PFSK-1 (cell line): Measurements from ENCODE around the gene FSHR.

Experiments used
- FOXP2 ChIP-seq: optimal IDR thresholded peaks from 2 replicates; pipeline ENCODE3; 2011; ENCODE audit warnings: borderline replicate concordance, control low read depth, inconsistent platforms; ENCODE audit not compliant: insufficient read depth; ENCODE audit errors: extremely low read length, extremely low read depth
- POLR2AphosphoS5 ChIP-seq: IDR thresholded peaks from 2 replicates; pipeline ENCODE4 v1.6.1; 2012; ENCODE audit warnings: low read depth, mild to moderate bottlenecking, control low read depth, low read length, moderate library complexity
- SIN3A ChIP-seq: IDR thresholded peaks from 2 replicates; pipeline ENCODE4 v1.6.1; 2012; ENCODE audit warnings: mild to moderate bottlenecking, low read length, moderate library complexity, borderline replicate concordance; ENCODE audit not compliant: insufficient read depth
- TAF1 ChIP-seq: IDR thresholded peaks from 2 replicates; pipeline ENCODE4 v1.6.1; 2012; ENCODE audit warnings: low read length, control low read depth, borderline replicate concordance; ENCODE audit not compliant: insufficient read depth
- TF ChIP-seq, protein P1 (sequence below), 2 experiments: IDR thresholded peaks; 2 replicates each; pipeline versions ENCODE4 v1.6.1 to v1.8.0; 2011 to 2012; ENCODE audit warnings: low read depth in 2 of 2, low read length in 2 of 2, control low read depth in 1 of 2, inconsistent platforms in 1 of 2, mild to moderate bottlenecking in 1 of 2, moderate library complexity in 1 of 2; ENCODE audit not compliant: insufficient read depth in 1 of 2

The FSHR gene

DNA sequence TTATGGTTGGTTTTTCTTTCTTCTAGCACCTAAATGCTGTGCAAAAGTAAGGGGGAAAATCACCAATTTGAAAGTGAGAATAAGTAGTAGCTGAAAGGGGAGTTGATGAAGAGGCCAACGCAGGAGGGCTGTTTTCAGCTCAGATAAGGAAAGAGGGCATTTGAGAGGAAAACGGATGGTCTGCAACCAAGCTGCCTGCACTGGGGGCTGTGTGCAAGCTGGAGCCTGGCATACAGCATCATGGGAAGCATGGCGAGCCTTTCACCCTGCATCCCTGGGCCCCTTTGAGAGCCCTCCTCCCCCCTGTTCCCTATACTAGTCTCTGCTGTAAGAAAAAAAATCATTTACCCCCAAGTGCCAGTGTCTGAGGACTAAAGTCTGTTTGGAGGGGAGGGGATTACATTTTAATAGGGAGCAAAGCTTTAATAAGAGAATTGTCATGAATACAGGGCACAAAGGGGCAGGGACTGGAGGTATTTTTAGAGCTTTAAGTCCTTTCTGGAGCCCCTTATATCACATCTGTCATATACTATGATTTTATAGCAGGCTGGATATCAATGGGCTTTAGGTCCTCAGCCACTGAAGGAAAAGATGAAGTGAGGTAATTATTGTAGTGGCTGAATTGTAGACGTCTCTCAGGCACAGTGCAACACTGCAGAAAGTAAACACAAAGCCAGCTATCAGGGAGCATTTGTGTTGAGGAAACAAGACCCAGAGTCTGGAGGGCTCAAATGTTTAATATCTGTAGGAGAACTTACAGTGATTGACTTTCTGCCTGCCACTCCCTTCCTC lies 120.7 kb downstream of the FSHR start:
- TF ChIP-seq POLR2AphosphoS5 (no peak), SIN3A (no peak), TAF1 (no peak), FOXP2 (no peak)
- TF ChIP-seq, protein P1, sequence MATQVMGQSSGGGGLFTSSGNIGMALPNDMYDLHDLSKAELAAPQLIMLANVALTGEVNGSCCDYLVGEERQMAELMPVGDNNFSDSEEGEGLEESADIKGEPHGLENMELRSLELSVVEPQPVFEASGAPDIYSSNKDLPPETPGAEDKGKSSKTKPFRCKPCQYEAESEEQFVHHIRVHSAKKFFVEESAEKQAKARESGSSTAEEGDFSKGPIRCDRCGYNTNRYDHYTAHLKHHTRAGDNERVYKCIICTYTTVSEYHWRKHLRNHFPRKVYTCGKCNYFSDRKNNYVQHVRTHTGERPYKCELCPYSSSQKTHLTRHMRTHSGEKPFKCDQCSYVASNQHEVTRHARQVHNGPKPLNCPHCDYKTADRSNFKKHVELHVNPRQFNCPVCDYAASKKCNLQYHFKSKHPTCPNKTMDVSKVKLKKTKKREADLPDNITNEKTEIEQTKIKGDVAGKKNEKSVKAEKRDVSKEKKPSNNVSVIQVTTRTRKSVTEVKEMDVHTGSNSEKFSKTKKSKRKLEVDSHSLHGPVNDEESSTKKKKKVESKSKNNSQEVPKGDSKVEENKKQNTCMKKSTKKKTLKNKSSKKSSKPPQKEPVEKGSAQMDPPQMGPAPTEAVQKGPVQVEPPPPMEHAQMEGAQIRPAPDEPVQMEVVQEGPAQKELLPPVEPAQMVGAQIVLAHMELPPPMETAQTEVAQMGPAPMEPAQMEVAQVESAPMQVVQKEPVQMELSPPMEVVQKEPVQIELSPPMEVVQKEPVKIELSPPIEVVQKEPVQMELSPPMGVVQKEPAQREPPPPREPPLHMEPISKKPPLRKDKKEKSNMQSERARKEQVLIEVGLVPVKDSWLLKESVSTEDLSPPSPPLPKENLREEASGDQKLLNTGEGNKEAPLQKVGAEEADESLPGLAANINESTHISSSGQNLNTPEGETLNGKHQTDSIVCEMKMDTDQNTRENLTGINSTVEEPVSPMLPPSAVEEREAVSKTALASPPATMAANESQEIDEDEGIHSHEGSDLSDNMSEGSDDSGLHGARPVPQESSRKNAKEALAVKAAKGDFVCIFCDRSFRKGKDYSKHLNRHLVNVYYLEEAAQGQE (IDR thresholded peaks at IDR 0.05; ENCODE audit: insufficient read depth in 1 of 2, low read depth in 2 of 2, low read length in 2 of 2) = no peak

DNA sequence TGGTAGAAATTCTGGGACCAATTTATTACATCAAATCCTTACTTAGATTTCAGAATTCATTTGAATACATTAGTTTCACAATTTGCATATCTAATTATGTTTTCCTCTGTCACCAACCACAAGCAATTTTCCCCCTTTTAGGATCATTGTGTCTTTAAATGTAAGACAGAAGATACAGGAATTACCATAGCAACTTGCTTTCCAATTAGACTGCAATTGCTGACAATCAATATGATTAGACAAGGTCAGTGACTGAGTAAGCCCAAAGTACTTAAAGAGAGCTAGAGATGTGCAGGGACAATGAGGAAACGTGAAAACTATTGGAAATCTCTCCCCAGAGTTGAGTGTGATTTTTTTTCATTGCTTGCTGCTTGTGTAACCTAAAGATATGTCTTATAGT lies 121.4 kb downstream of the FSHR start:
- TF ChIP-seq SIN3A = no peak
- TF ChIP-seq TAF1 = no peak
- TF ChIP-seq, protein P1 (IDR thresholded peaks at IDR 0.05; ENCODE audit: insufficient read depth in 1 of 2, low read depth in 2 of 2, low read length in 2 of 2) = no peak
- TF ChIP-seq POLR2AphosphoS5 = no peak
- no peak for TF ChIP-seq FOXP2

DNA sequence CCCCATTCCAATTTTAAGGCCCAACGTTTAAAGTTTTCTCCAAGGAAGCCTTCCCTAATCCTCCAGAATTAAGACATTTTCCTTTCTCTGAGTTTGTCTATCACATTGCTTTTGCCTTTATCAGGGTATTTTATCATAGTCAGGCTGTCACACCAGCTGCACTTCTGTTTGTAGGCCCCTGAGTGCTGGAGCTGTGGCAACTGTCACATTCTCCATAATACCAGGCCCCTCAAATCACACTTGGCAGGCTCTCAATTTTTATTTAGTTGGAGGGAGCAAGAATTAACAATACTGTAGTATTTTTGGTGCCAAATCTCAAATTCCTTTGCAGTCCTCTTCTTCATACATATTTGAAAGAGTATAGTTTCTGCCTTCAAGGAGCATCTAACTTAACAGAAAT lies 122.2 kb downstream of the FSHR start:
- TF ChIP-seq SIN3A = no peak
- TF ChIP-seq TAF1 = no peak
- TF ChIP-seq POLR2AphosphoS5 = no peak
- TF ChIP-seq FOXP2 = no peak
- TF ChIP-seq, protein P1 (IDR thresholded peaks at IDR 0.05; ENCODE audit: insufficient read depth in 1 of 2, low read depth in 2 of 2, low read length in 2 of 2) = no peak

- TF ChIP-seq POLR2AphosphoS5 (no peak), TAF1 (no peak), FOXP2 (no peak)
- TF ChIP-seq, protein P1 (IDR thresholded peaks at IDR 0.05; ENCODE audit: insufficient read depth in 1 of 2, low read depth in 2 of 2, low read length in 2 of 2) = no peak
Observed at GRCh38 chr2:49029406-49029805, 124.9 kb downstream of the FSHR start.
